DMS153 treated with DMSO at 0.1 percent for 48 hours (cell line): Measurements from ENCODE around the gene ARL5B.

Experiments
- DNase-seq: peaks from one replicate; lab custom pipeline; 2025; ENCODE audit not compliant: unreplicated experiment; lab: John Stamatoyannopoulos, UW

Gene ARL5B

GRCh38 chr10:18699849-18700840 lies 40.9 kb downstream of the ARL5B start:
- DNase-seq: no peak

DNA sequence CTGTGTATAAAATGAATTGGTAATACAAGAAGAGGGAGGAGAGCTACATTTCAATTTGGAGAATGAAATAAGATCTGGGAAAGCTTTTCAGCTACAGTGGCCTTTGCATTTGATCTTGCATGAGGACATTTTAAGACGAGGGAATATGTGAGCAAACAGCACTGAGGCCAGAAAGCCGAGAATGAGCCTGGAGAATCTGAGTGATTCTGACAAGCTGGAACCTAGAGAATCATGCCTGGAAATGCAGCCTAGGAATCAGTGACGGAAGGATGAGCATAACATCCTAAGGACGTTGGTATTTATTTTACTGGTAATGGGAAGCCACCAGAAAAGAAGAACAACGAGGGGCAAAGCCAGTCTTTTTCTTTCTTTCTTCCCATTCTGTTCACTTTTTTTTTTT lies 44.3 kb downstream of the ARL5B start:
- no peak for DNase-seq

- DNase-seq: no peak
Measured at GRCh38 chr10:18710201-18710653, 51.0 kb downstream of the ARL5B start.

DNA sequence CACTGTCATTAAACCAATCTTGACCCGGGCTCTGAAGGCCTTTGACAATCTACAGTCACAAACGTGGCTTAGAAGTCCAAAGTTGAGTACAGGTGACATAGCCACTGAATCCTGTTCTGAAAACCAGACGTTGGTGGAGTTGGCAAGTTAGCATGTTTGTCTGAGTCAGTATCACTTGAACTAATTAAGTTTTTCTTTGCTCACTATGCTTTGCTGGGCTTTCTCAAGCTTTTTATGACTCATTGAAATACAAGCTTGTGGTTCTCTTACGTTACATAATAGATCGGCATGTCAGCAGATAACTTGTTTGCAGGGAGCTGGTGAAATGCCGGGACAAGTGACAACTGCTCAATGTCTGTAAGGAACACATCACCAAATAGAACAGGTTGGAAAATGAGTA lies 53.8 kb downstream of the ARL5B start:
- no peak for DNase-seq

DNA sequence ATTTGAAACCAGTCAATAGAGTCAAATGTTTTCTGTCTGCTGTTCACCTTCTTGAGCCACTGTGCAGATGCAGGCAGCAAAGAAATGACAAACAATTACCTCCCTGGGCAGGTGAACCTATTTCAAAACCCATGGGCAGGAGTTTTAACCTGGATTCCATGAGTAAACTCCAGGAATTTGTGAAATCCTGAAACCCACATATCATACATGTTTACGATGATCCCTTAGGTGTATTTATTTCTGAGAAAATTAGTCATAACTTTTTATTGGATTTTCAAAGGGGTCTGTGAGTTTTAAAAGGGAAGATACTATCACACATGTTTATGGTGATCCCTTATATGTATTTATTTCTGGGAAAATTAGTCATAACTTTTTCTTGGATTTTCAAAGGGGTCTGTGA lies 59.8 kb downstream of the ARL5B start:
- no peak for DNase-seq

DNA sequence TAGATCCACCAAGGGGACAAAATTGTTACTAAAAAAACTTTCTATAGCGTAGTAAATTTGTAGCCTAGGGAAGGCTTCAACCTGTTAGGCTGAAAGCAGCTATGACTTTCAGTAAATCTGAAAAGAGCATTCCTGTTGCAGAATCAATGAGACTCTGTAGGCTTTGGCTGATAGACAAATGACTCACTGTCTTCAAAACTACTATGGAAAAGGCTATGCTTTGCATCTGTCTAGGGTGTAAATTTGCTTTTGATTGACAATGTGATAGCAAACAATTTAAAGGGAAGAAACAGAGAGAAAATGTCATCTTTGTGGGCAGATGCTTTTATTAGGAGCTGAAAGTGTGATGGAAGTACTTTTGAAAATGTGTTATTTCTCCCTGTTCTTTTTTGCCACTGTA lies 60.6 kb downstream of the ARL5B start:
- DNase-seq: no peak

- DNase-seq: no peak
Measured at GRCh38 chr10:18721067-18721466, 61.8 kb downstream of the ARL5B start.

GRCh38 chr10:18723801-18724200 lies 64.6 kb downstream of the ARL5B start:
- no peak for DNase-seq
